Ramos (cell line): ENCODE measurements around the gene TRPC4.

Experiments
- in situ Hi-C: fragments of 300-500 bp; cut with MboI; formaldehyde crosslinking; loops from one replicate; pipeline ENCODE4 v1.14.3; 2022; ENCODE audit warnings: low sequenced_read_pairs; ENCODE audit not compliant: unreplicated experiment

The TRPC4 gene

DNA sequence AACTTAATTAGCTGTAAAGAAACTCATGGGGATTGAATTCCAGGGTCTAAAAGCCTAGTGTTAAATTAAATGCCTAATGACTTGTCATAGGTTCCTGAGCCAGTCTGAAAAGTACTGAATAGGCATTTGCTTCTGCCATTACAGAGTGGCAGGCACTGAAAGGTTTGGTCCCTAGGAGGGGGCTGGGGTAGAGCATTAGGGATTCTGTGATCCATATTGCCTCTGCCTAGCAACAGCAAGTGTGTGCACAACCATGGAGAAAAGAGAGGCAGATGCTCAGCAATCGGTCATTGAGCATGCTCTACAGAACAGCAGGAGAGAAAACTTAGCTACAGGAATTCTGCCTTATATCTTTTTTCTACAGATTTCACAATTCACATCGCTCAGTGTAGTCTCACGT is 133.5 kb downstream of the TRPC4 start:
- in situ Hi-C loops, result no loop called here

DNA sequence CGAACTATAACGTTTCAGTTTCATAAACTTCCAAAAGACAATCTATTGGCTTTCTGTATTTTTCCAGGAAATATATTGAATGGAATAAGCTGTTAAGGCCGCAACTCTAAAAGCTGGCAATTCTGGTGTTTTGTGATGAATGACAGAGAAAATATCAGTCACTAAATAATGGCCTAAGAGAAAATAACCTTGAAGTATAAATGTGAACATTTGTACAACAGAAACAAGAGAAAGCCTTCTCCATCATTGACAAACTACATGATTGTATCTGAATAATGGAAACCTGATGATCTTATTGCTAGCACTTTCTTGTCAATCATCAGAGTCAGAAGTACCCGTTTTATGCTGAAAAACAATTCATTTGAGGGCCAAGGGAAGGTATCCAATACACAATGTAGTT is 134.3 kb downstream of the TRPC4 start:
- in situ Hi-C loops, result no loop called here

DNA sequence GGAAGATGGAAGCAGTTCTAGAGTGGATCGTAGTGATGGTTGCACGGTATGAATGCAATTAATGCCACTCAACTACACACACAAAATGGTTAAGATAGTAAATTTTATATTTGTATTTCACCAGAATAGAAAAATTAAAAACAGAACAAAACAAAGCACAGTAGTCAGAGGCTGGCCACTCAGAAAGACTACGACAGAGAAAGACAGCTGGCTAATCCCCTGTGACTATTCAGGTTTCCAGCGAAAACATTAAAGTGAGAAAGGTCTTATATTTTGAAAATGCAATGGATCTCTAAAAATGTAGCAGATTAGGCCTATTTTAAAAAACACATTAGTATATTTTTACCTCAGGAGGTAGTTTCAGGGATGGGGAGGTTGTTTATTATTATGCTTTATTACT is 139.7 kb downstream of the TRPC4 start:
- in situ Hi-C loops, result no loop called here

DNA sequence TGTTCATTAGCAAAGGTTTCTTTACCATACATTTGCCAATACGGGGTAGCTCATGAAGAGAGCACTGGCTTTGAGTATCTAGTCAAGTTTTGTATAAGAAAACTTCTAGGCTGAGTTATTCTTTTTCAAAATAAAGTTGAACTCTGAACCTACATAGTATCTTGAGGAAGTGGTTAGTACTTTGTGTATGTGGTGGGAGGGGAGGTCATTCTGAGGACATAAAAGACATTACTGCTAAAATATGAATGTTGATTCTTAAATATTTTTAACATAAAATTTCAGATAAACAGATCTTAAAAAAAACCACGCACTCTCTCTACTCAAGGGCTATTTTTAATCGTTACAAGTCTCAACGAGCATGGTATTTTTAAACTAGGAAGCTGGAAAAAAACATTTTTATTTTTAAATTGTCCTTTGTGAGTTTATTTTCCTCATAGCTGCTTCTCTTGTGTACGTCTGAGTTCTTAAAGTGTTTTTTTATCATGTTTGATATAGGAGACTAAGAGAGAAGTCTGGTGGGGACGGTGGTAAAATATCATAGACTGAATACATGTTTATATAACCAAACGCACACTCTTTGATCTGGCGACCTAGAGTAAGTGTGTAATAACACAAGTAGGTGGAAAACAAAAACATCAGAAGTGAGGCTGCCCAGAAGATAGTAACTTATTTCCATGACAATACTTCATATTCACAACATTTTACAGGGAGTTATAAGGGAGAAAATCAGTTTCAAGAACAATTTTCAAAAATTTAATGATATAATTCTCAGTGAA is 153.0 kb downstream of the TRPC4 start:
- in situ Hi-C loops, result no loop called here

DNA sequence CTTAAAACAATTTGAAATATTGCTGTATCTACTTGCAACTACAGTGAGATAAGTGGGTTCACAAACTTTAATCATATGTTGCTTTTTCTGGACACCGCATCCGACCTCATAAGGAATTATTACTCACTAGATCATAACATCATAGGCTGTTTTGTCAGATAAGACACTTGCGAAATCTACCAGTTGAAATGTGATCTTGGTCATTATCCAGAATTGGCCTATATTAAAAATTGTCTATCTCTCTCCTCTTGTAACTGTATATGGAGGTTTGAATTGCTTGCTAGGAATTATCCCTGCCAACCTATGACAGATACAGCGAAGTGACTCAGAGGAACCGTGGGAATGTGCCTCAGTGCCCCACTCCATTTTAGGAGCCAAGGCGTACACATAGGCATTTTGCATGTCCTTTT is 154.0 kb downstream of the TRPC4 start:
- in situ Hi-C loops, result no loop called here

DNA sequence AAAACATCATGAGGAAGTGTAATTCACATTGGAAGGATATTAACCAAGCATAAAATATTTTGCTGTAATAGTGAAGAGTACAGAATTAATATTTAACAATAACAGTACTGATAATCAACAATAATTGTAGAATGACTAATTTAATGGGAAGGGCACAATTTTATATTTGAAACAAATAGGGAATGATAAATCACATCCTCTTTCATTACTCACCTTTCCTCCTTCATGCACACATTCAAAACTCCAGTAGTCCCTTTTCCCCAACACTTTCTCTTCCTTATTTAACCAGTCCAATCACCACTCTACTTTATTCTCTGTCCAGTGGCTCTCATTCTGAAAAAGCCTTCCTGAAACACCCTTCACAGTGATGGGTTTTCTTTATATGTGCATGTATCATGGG is 160.3 kb downstream of the TRPC4 start:
- in situ Hi-C loops, result no loop called here

DNA sequence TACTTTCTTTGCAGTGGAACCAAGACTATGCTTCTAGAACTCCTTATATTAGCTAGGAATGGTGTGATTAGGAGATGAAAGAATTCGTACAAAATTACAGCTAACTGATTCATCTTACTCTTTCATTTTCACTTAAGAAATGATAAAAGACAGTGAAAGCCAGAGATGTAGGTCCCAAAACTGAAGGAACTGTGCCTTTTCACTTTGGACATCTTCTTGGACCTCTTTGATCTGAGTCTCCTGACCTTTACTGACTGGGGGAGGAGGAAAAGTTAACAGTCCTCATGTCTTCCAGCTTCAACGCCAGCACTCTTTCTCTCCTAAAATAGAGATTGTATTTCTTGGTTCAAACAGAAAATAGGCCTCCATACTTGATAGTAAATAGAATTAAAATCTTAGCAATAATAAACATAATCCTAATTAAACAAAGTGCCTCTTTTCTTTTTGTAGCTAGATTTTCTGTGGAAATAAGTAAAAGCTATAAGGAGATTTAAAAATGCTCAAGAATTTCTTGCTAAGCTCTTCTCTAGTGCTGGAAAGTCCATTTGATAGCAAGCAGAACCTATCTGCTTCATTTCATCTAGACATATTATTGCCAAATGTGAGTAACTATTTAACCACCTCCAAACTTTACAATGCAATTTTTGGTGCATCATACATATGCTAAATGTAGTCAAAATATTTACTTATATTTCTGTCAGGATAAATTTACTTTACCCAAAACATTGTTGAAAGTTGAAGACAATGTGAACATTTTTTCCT is 161.7 kb downstream of the TRPC4 start:
- in situ Hi-C loops, result no loop called here

DNA sequence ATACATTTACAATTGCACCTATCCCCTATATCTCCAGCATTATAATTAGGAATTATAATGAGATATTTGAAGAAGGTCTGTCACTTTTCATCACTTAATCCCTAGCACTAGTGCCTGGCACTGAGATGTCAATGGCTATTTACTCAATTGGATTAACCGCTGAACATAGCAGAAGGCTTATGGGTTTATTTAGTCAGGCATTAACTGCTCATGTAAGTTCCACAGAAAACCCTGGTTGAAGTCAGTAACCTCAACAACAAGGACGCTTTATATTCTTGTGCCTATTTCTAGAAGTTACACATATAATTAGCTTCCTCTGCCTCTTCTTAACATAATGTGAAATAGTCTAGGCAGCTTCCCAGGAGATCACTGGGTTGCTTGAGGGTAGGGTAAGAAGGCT is 163.5 kb downstream of the TRPC4 start:
- in situ Hi-C loops, result no loop called here

DNA sequence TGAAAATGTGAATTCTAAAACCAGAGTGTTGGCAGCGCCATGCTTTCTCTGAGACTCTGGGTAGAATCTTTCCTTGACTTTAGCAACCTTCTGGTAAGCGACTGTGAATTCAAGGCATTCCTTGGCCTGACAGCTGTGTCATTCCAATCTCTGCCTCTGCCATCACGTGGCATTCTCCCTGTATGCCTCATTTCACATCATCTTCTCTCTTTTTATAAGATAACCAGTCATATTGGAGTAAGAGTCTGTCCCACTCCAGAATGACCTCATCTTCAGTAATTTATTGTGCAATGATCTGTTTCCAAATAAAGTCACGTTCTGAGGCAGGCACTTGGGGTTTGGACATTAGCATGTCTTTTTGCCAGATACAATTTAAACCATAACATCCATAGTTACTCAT is 167.6 kb downstream of the TRPC4 start:
- in situ Hi-C loops, result no loop called here

DNA sequence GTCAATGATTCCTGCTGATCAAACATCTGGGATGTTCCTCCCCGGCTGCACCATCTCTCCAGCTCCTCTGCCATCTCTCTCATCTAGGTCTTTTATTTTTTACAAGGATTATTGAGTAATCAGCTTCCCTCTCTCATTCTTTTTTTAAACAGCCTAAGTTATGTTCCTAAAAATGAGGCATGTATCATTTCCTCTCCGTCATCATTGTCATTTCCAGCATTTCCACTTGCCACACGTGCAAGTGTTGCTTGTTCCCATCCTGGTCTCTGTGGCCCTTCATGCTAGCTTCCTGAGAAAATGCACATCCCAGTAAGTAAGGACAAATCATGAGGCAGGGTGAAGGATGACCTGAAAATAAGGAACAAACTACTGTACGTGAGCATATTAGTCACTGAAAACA is 168.3 kb downstream of the TRPC4 start:
- in situ Hi-C loops, result no loop called here

DNA sequence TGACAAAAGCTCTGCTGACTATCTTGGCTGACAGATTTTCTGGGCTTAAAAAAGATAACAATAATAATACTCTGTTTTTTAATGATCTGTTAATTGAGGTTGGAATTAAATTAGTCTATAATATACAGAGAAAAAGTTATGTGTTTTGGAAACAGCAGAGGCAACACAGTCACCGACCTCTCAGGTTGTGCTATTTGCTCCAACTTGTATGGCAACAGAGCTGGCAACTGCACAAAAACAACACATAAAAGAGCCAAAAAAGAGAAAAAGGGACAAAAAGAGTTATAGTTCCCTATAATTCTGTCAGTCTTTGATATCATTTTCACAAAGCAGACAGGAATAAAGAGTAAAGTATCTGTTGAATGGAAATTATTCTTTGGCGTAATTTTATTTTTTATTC is 168.7 kb downstream of the TRPC4 start:
- in situ Hi-C loops, result no loop called here

DNA sequence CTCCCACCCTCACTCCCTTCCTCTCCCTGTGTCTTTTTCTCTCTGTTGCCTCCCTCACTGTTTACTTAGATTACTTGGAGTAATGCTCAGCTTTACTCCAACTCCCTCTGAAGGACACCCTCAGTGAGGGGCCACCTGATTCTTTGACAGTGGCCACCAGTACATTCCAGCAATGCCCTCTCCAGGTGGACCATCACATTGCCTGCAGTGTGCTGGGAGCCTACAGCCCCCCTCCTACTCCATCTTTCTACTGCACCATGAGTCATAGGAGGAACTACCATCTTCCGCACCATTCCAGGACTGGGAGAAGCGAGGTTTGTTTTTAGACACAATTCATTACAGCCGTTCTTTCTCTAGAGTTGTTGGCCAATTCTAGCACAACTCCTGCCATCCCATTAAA is 174.4 kb downstream of the TRPC4 start:
- in situ Hi-C loops, result no loop called here

DNA sequence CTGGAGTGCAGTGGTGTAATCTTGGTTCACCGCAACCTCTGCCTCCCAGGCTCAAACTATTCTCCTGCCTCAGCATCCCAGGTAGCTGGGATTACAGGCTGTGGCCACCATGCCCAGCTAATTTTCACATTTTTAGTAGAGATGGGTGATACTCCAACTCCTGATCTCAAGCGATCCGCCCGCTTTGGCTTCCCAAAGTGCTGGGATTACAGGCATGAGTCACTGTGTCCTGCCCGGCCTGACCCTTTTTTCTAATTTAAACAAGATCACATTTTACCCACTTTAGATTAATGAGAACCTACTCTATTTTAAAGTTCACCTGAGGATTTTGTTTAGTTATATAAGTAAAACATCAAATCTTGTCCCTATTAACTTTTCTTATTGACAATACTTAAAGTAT is 179.2 kb downstream of the TRPC4 start:
- in situ Hi-C loops, result no loop called here

DNA sequence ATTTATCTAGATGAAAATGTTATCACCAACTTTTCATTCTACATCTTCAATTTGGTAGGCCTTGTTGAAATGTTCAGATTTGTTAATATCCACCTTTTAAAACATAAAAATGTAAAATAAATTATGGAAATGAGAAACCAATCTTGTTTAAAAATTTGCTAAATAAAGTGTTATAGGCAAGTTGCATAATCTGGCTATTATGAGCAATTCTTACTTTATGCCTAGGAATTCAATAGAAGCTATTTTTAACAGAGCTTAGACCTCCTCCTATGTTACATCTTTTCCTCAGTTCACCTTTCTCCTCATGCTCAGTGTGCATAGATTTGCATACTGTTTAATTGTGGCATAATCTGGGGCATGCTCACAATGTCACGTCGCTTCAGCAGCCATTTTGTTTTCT is 183.1 kb downstream of the TRPC4 start:
- in situ Hi-C loops, result no loop called here

DNA sequence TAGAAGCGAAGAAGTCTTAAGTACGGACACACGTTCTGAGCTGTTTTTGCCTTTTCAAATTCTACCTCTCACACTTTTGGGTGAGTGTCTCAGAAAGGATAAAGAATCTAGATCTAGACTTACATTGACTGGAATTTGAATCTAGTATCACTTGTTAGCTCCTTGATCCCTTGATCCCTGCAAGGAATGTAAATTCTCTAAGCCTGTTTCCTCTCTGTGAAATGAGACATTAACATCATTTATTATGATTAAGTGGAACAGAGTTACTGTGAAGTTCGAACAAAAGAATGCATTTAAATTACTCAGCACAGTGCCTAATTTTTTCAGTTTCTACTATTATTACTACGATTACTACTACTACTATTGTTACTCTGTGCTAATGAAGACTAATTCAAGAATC is 184.4 kb downstream of the TRPC4 start:
- in situ Hi-C loops, result no loop called here

DNA sequence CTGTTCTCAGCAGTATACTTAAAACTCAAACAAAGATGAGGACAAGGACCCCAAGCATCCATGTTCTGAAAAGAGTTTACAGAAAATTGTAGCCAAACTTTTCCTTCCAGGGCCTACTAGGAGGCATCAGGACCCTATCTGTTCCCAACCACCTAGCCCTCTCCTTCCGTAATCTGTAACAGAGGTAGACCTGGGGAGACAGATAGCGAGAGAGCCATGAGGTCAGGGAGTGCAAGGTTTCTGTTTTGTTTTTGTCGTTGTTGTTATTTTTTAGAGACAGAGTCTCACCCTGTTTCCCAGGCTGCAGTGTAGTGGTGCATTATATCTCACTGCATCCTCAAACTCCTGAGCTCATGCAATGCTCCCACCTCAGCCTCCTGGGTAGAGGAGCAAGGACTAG is 187.1 kb downstream of the TRPC4 start:
- in situ Hi-C loops, result no loop called here

DNA sequence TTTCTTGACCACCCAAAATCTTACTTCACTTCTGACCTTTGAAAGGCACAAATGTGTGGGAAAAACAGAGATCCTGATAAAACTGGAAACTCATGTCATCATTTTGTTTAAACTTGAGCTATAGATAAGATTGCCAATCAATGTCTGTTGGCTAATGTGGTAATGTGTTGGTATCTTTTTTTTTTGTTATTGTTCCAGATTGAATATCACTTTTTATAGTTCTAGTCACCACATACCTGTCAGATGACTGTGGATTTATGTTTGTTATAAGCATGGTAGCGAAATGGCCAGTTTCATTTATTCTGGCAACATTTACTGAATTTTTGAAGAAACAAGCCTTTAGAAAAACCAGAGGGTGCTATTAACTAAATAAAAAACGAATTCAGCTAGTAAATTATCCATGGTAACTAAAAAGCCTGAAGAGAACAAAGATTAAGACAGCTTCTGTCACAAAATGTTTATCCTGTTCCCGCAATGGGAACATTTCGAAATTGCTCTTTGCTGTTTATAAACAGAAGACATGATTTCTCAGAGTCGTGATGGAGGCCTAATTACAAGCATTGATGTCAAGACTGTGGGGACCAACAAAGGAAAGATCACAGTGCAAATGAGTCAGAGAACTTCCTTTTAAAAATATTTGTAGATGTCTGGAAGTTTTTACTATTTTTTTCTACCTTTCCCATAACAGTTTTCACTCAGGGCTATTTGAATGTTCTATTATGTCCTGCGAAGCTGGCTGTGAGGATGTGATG is 188.1 kb downstream of the TRPC4 start:
- in situ Hi-C loops, result no loop called here

DNA sequence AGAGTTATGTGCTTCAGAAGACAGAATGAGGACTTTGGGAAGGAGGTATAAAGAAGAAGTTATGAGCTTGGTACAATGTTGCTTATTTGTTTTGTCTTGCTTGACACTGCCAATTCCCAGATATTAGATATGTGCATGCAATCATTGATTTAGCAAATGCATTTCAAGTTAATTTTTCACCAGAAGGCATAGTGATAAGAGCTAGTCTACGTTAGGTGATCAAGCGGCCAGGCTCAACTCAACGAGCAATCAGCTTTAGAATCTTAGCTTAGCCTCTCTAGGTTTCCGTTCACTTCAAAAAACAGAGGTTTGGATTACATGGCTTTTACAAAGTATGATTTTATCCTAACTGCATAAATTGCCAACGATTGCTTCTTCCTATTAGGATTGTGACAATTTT is 189.4 kb downstream of the TRPC4 start:
- in situ Hi-C loops, result no loop called here

DNA sequence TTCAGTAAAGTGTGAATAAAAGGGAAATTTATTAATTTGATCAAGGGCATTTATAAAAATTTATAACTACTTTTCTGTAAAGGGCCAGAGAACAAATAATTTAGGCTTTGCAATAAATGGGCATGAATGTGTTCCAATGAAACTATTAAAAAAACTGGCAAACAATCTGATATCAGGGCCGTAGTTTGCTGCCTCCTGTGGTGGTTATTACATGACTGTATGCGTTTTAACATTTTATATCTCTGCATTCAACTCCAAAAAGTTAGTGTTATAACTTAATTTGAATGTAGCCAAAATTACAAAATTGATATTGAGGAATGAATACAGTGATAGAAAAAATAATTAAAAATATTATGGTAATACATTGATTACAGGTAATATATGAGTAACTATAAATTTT is 190.5 kb downstream of the TRPC4 start:
- in situ Hi-C loops, result no loop called here

DNA sequence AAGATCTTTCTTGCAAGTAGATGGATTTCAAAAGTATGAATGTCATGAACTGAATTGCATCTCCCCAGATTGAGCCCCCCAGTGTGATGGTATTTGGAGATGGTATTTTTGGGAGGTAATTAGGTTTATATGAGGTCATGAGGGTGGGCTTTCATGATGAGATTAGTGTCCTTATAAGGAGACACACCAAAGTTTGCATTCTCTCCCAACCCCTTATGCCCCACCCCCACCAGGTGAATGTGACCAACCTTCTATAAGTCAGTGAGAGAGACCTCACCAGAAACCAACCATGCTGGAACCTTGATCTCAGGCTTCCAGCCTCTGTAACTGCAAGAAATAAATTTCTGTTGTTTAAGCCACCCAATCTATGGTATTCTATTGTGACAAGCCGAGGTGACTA is 199.7 kb downstream of the TRPC4 start:
- in situ Hi-C loops, result no loop called here

DNA sequence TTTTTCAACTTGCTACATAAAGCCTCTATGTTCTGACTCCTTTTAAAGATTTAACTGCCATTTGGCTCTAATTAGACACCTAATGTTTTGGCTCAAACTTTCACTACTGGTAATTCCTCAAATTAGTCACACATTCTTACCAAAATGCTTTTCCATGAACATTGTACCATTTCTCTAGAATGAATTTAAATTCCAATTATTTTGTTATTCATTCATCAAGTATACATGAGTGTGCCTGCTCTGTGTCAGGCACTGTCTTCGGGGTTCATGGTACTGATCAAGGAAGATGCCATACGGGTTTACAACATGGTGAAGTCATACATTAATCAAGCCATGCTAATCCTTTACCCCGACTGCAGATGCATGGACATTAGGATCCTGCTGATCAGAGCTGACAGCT is 201.9 kb downstream of the TRPC4 start:
- in situ Hi-C loops, result no loop called here
